ENCODE data around the gene JPH3. TPM values are rescaled to one million over a fixed set of nuclear protein-coding genes. Genes with fewer than 3 reads are reported as not detected.

The JPH3 gene
- polyA plus RNA-seq, 1 donor from 2014 or later = 22.2 TPM

DNA sequence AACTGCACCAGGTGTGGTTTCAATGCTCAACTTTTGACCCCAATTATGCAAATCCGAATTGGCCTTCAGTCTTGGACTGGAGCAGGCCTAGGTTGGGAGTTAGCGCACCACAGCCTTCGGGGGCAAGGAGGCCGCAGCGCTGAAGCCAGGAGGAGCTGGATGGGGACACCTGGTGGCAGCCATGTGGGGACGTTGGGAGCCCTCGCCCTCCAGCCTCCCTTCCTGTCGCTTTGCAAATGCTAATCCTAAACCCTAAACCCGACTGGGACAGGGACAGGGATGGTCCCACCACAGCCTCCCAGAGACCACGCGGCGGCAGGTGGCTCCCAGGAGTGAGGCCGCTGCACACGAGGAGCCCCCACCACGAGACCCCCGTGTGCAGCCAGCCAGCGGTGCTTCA is 104.8 kb downstream of the JPH3 start:
- Histone ChIP-seq H3K36me3 (ENCODE audit: insufficient read depth, low read length) (no peaks in the 10 kb centered on the region), H3K79me2 (replicated peaks; ENCODE audit: insufficient read depth, low read length) (no peaks in the 10 kb centered on the region), H2AFZ (ENCODE audit: low read depth, low read length) (no peak overlapping the region), H3K9me2 (ENCODE audit: insufficient read depth, low read length) (no peaks in the 10 kb centered on the region), H3F3A (ENCODE audit: insufficient read depth, low read length, poor library complexity, severe bottlenecking) (no peaks in the 10 kb centered on the region), H3K9ac (ENCODE audit: low read length) (no peak overlapping the region), H3K27me3 (ENCODE audit: insufficient read depth, low read depth, low read length) (no peaks in the 10 kb centered on the region), H3K4me3 (ENCODE audit: low read length) (no peak overlapping the region), H3K4me2 (ENCODE audit: low read length) (no peak overlapping the region), H3K9me3 (ENCODE audit: low read length) (no peaks in the 10 kb centered on the region), H3K27ac (ENCODE audit: low read length) (no peak overlapping the region), H4K20me1 (ENCODE audit: insufficient read depth) (no peaks in the 10 kb centered on the region)
- TF ChIP-seq EZH2 (IDR thresholded peaks at IDR 0.05; ENCODE audit: borderline replicate concordance, insufficient read depth, low read length, poor library complexity, severe bottlenecking) = no peak
- TF ChIP-seq SMC3 (conservative IDR thresholded peaks at IDR 0.05; ENCODE audit: poor library complexity) = no peak
- no peak for TF ChIP-seq RAD21 (conservative IDR thresholded peaks at IDR 0.05)
- TF ChIP-seq, protein P1, sequence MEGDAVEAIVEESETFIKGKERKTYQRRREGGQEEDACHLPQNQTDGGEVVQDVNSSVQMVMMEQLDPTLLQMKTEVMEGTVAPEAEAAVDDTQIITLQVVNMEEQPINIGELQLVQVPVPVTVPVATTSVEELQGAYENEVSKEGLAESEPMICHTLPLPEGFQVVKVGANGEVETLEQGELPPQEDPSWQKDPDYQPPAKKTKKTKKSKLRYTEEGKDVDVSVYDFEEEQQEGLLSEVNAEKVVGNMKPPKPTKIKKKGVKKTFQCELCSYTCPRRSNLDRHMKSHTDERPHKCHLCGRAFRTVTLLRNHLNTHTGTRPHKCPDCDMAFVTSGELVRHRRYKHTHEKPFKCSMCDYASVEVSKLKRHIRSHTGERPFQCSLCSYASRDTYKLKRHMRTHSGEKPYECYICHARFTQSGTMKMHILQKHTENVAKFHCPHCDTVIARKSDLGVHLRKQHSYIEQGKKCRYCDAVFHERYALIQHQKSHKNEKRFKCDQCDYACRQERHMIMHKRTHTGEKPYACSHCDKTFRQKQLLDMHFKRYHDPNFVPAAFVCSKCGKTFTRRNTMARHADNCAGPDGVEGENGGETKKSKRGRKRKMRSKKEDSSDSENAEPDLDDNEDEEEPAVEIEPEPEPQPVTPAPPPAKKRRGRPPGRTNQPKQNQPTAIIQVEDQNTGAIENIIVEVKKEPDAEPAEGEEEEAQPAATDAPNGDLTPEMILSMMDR (IDR thresholded peaks at IDR 0.05; ENCODE audit: poor library complexity, severe bottlenecking) = no peak
- no peak for TF ChIP-seq TAF1 (IDR thresholded peaks at IDR 0.05; ENCODE audit: low read depth)
- TF ChIP-seq MXI1 (conservative IDR thresholded peaks at IDR 0.05; ENCODE audit: poor library complexity, severe bottlenecking) = no peak
- TF ChIP-seq POLR2AphosphoS5 (IDR thresholded peaks at IDR 0.05) = no peak
- no peak for TF ChIP-seq EP300 (conservative IDR thresholded peaks at IDR 0.05; ENCODE audit: poor library complexity, severe bottlenecking)
- TF ChIP-seq, protein P2, sequence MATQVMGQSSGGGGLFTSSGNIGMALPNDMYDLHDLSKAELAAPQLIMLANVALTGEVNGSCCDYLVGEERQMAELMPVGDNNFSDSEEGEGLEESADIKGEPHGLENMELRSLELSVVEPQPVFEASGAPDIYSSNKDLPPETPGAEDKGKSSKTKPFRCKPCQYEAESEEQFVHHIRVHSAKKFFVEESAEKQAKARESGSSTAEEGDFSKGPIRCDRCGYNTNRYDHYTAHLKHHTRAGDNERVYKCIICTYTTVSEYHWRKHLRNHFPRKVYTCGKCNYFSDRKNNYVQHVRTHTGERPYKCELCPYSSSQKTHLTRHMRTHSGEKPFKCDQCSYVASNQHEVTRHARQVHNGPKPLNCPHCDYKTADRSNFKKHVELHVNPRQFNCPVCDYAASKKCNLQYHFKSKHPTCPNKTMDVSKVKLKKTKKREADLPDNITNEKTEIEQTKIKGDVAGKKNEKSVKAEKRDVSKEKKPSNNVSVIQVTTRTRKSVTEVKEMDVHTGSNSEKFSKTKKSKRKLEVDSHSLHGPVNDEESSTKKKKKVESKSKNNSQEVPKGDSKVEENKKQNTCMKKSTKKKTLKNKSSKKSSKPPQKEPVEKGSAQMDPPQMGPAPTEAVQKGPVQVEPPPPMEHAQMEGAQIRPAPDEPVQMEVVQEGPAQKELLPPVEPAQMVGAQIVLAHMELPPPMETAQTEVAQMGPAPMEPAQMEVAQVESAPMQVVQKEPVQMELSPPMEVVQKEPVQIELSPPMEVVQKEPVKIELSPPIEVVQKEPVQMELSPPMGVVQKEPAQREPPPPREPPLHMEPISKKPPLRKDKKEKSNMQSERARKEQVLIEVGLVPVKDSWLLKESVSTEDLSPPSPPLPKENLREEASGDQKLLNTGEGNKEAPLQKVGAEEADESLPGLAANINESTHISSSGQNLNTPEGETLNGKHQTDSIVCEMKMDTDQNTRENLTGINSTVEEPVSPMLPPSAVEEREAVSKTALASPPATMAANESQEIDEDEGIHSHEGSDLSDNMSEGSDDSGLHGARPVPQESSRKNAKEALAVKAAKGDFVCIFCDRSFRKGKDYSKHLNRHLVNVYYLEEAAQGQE (IDR thresholded peaks at IDR 0.05; ENCODE audit: borderline replicate concordance) = no peak

DNA sequence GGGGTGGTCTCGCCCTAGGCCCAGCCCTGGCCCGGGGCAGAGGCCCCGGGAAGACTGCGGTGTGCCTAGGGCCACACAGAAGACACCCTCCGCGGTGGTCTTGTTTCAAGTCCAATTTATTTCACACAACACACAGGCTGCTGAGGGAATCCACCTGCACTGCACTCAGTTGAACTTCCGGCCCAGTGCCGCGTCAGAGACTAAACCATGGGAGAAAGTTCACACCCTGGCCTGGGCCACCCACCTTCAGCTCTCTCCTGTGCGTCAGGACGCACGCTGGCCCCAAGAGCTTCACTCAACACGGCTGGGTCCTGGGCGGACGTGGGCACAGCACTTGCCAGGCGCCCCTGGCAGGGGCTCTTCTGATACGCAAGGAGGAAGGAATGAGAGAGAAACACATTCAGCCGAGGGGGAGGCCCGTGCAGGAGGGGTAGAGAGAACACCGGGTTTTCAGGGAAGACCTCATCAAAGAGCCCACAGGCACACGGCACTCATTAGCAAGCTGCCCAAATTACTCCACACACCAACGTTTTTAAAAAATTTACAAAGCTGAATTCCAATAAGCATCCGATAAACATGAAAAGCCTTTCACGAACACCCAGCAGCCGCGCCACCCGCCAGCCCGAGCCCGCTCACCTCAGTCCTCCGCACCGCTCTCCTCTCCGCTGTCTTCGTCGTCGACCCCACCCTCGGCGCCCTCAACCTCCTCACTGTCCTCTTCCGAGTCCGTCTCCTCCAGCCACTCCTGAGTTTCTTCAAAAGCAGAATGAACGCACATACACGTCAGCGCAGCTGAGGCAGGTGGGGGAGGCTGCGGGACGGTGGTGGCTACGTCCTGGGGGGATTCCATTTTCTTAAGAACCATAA is 105.6 kb downstream of the JPH3 start:
- Histone ChIP-seq H3K27me3 (ENCODE audit: insufficient read depth, low read depth, low read length) (no peaks in the 10 kb centered on the region), H3K9ac (ENCODE audit: low read length) (no peak overlapping the region), H3K4me2 (ENCODE audit: low read length) (no peak overlapping the region), H3K9me3 (ENCODE audit: low read length) (no peaks in the 10 kb centered on the region), H3K9me2 (ENCODE audit: insufficient read depth, low read length) (no peaks in the 10 kb centered on the region), H4K20me1 (ENCODE audit: insufficient read depth) (no peaks in the 10 kb centered on the region), H3K36me3 (ENCODE audit: insufficient read depth, low read length) (no peaks in the 10 kb centered on the region), H3K27ac (ENCODE audit: low read length) (no peak overlapping the region), H3F3A (ENCODE audit: insufficient read depth, low read length, poor library complexity, severe bottlenecking) (no peaks in the 10 kb centered on the region), H3K79me2 (replicated peaks; ENCODE audit: insufficient read depth, low read length) (no peaks in the 10 kb centered on the region), H3K4me3 (ENCODE audit: low read length) (no peak overlapping the region), H2AFZ (ENCODE audit: low read depth, low read length) (no peak overlapping the region)
- TF ChIP-seq MXI1 (conservative IDR thresholded peaks at IDR 0.05; ENCODE audit: poor library complexity, severe bottlenecking) (no peak), EZH2 (IDR thresholded peaks at IDR 0.05; ENCODE audit: borderline replicate concordance, insufficient read depth, low read length, poor library complexity, severe bottlenecking) (no peak), RAD21 (conservative IDR thresholded peaks at IDR 0.05) (no peak), POLR2AphosphoS5 (IDR thresholded peaks at IDR 0.05) (no peak), EP300 (conservative IDR thresholded peaks at IDR 0.05; ENCODE audit: poor library complexity, severe bottlenecking) (no peak), SMC3 (conservative IDR thresholded peaks at IDR 0.05; ENCODE audit: poor library complexity) (no peak), TAF1 (IDR thresholded peaks at IDR 0.05; ENCODE audit: low read depth) (no peak)
- TF ChIP-seq, protein P1 (IDR thresholded peaks at IDR 0.05; ENCODE audit: poor library complexity, severe bottlenecking) = no peak
- TF ChIP-seq, protein P2 (IDR thresholded peaks at IDR 0.05; ENCODE audit: borderline replicate concordance) = no peak
